Lower leg skin (tissue), 3 donors: ENCODE data around the gene ANTXR1.

Experiments used
- POLR2A ChIP-seq, 2 donors: fragments of 450-650 bp; IDR thresholded peaks; one replicate each; pipeline ENCODE4 v1.6.1; 2016 to 2017; ENCODE audit warnings: antibody characterized with exemption in 2 of 2, mild to moderate bottlenecking in 1 of 2, moderate library complexity in 1 of 2
- TF ChIP-seq, protein P1 (sequence below), 3 donors: fragments of 450-650 bp; IDR thresholded peaks; one replicate each; pipeline ENCODE4 v1.5.1; 2016; ENCODE audit warnings: antibody characterized with exemption in 3 of 3, mild to moderate bottlenecking in 3 of 3, moderate library complexity in 2 of 3

DNA sequence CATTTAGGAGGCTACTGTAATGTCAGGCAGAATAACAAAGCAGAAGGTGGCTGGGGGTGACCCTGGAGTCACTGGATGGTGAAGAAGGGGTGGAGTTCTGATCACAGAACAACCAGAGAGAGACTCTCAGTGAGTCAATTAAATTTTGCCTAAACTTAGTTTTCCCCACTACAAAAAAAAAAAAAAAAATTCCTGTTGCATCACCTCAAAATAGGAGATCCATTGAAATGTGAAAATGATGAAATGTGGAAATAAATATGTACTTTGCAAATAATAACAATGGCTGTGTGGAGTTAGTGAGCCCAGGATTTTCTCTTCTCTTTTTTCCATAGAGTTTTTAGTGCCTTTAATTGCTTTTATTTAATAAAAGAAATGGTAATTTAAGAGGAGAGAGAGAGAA is 208.5 kb downstream of the ANTXR1 start:
- TF ChIP-seq POLR2A (IDR thresholded peaks at IDR 0.05) = no peak
- TF ChIP-seq, protein P1, sequence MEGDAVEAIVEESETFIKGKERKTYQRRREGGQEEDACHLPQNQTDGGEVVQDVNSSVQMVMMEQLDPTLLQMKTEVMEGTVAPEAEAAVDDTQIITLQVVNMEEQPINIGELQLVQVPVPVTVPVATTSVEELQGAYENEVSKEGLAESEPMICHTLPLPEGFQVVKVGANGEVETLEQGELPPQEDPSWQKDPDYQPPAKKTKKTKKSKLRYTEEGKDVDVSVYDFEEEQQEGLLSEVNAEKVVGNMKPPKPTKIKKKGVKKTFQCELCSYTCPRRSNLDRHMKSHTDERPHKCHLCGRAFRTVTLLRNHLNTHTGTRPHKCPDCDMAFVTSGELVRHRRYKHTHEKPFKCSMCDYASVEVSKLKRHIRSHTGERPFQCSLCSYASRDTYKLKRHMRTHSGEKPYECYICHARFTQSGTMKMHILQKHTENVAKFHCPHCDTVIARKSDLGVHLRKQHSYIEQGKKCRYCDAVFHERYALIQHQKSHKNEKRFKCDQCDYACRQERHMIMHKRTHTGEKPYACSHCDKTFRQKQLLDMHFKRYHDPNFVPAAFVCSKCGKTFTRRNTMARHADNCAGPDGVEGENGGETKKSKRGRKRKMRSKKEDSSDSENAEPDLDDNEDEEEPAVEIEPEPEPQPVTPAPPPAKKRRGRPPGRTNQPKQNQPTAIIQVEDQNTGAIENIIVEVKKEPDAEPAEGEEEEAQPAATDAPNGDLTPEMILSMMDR (IDR thresholded peaks at IDR 0.05) = no peak
